ENCODE data around the gene MAGEC3.

DNA sequence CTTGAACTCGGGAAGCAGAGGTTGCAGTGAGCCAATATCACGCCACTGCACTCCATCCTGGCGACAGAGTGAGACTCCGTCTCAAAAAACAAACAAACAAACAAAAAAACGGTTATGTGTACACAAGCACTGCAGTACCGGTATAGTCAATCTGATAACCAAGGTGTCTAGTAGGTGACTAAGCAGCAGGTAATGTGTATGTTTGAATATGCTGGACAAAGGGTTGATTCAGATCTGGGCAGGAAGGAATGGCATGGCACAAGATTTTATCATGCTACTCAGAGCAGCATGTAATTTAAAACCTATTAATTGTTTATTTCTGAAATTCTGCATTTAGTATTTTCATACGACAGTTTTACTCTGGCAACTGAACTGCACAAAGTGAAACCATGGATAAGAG is 107.3 kb downstream of the MAGEC3 start:
- TF ChIP-seq POLR2A (IDR thresholded peaks at IDR 0.05) = no peak
- TF ChIP-seq CTCF (IDR thresholded peaks at IDR 0.05) = no peak

Data from body of pancreas (tissue), 4 donors.